ENCODE measurements around the gene MPP4.

MPP4 gene

GRCh38 chr2:201639205-201639604 is 59.2 kb downstream of the MPP4 start:
- WGBS (ENCODE audit: insufficient coverage), result 100% methylated on average over 3 of the region's 3 CpGs
- H3K4me3 ChIP-seq (ENCODE audit: control insufficient read depth in 1 of 7, extremely low read depth in 1 of 7, insufficient read depth in 4 of 7, low read depth in 2 of 7, low read length in 6 of 7), result no peak overlapping the region
- POLR2A ChIA-PET, result no interaction called here
- no peak for DNase-seq
- H3K4me1 ChIP-seq (ENCODE audit: control extremely low read depth in 1 of 4, control insufficient read depth in 4 of 4, insufficient read depth in 4 of 4, low read length in 3 of 4), result peaks cover 0 to 17% (median 8%) of the 10 kb centered on the region in 4 experiments
- no peaks in the 10 kb centered on the region for H3K9me3 ChIP-seq (ENCODE audit: control extremely low read depth in 1 of 5, control insufficient read depth in 4 of 5, insufficient read depth in 2 of 5, low read depth in 1 of 5, low read length in 4 of 5)
- no peak overlapping the region for H3K27ac ChIP-seq (ENCODE audit: insufficient read depth in 1 of 2, low read depth in 1 of 2, low read length in 2 of 2, poor library complexity in 1 of 2, severe bottlenecking in 2 of 2)
- H3K36me3 ChIP-seq (ENCODE audit: control insufficient read depth in 4 of 4, insufficient read depth in 4 of 4, low read length in 3 of 4), result peaks cover 4 to 17% (median 11%) of the 10 kb centered on the region in 4 experiments
- H3K27me3 ChIP-seq (replicated peaks in 2 of 5; ENCODE audit: control insufficient read depth in 4 of 5, insufficient read depth in 5 of 5, low read length in 4 of 5), result no peaks in the 10 kb centered on the region
- CTCF ChIA-PET, result interaction anchor here (1.6 kb wide), 1 partner anchor 17 kb away, joined by 4 read pairs; no protein-coding TSS in a partner anchor

- ChIA-PET POLR2A (no interaction called here), CTCF (no interaction called here)
- H3K27ac ChIP-seq (ENCODE audit: insufficient read depth in 1 of 2, low read depth in 1 of 2, low read length in 2 of 2, poor library complexity in 1 of 2, severe bottlenecking in 2 of 2), result no peak overlapping the region
- H3K9me3 ChIP-seq (ENCODE audit: control extremely low read depth in 1 of 5, control insufficient read depth in 4 of 5, insufficient read depth in 2 of 5, low read depth in 1 of 5, low read length in 4 of 5), result no peaks in the 10 kb centered on the region
- no peak for DNase-seq
- peaks cover 0 to 12% (median 4%) of the 10 kb centered on the region in 4 experiments for H3K4me1 ChIP-seq (ENCODE audit: control extremely low read depth in 1 of 4, control insufficient read depth in 4 of 4, insufficient read depth in 4 of 4, low read length in 3 of 4)
- H3K36me3 ChIP-seq (ENCODE audit: control insufficient read depth in 4 of 4, insufficient read depth in 4 of 4, low read length in 3 of 4), result peaks cover 7 to 23% (median 18%) of the 10 kb centered on the region in 4 experiments
- WGBS (ENCODE audit: insufficient coverage), result 83% methylated on average over 4 of the region's 4 CpGs
- H3K4me3 ChIP-seq (ENCODE audit: control insufficient read depth in 1 of 7, extremely low read depth in 1 of 7, insufficient read depth in 4 of 7, low read depth in 2 of 7, low read length in 6 of 7), result no peak overlapping the region
- H3K27me3 ChIP-seq (replicated peaks in 2 of 5; ENCODE audit: control insufficient read depth in 4 of 5, insufficient read depth in 5 of 5, low read length in 4 of 5), result no peaks in the 10 kb centered on the region
These were observed 60.1 kb downstream of the MPP4 start for GRCh38 chr2:201638326-201638725.

- Histone ChIP-seq H3K27ac (ENCODE audit: insufficient read depth in 1 of 2, low read depth in 1 of 2, low read length in 2 of 2, poor library complexity in 1 of 2, severe bottlenecking in 2 of 2) (no peak overlapping the region), H3K4me3 (ENCODE audit: control insufficient read depth in 1 of 7, extremely low read depth in 1 of 7, insufficient read depth in 4 of 7, low read depth in 2 of 7, low read length in 6 of 7) (no peak overlapping the region), H3K27me3 (replicated peaks in 2 of 5; ENCODE audit: control insufficient read depth in 4 of 5, insufficient read depth in 5 of 5, low read length in 4 of 5) (no peaks in the 10 kb centered on the region), H3K9me3 (ENCODE audit: control extremely low read depth in 1 of 5, control insufficient read depth in 4 of 5, insufficient read depth in 2 of 5, low read depth in 1 of 5, low read length in 4 of 5) (no peaks in the 10 kb centered on the region), H3K36me3 (ENCODE audit: control insufficient read depth in 4 of 4, insufficient read depth in 4 of 4, low read length in 3 of 4) (peaks cover 10 to 46% (median 31%) of the 10 kb centered on the region in 4 experiments), H3K4me1 (ENCODE audit: control extremely low read depth in 1 of 4, control insufficient read depth in 4 of 4, insufficient read depth in 4 of 4, low read length in 3 of 4) (no peaks in the 10 kb centered on the region)
- CTCF ChIA-PET, result interaction anchor here (0.9 kb wide), 1 partner anchor 9 kb away, joined by 3 read pairs; no protein-coding TSS in a partner anchor
- WGBS (ENCODE audit: insufficient coverage), result 97% methylated on average over 3 of the region's 4 CpGs
- POLR2A ChIA-PET, result no interaction called here
- DNase-seq, result no peak
These were observed 64.7 kb downstream of the MPP4 start for GRCh38 chr2:201633661-201634249.

GRCh38 chr2:201631041-201631440 is 67.4 kb downstream of the MPP4 start:
- Histone ChIP-seq H3K4me3 (ENCODE audit: control insufficient read depth in 1 of 7, extremely low read depth in 1 of 7, insufficient read depth in 4 of 7, low read depth in 2 of 7, low read length in 6 of 7) (no peak overlapping the region), H3K36me3 (ENCODE audit: control insufficient read depth in 4 of 4, insufficient read depth in 4 of 4, low read length in 3 of 4) (peaks cover 13 to 41% (median 29%) of the 10 kb centered on the region in 4 experiments), H3K4me1 (ENCODE audit: control extremely low read depth in 1 of 4, control insufficient read depth in 4 of 4, insufficient read depth in 4 of 4, low read length in 3 of 4) (no peaks in the 10 kb centered on the region), H3K27ac (ENCODE audit: insufficient read depth in 1 of 2, low read depth in 1 of 2, low read length in 2 of 2, poor library complexity in 1 of 2, severe bottlenecking in 2 of 2) (no peak overlapping the region), H3K9me3 (ENCODE audit: control extremely low read depth in 1 of 5, control insufficient read depth in 4 of 5, insufficient read depth in 2 of 5, low read depth in 1 of 5, low read length in 4 of 5) (no peaks in the 10 kb centered on the region), H3K27me3 (replicated peaks in 2 of 5; ENCODE audit: control insufficient read depth in 4 of 5, insufficient read depth in 5 of 5, low read length in 4 of 5) (no peaks in the 10 kb centered on the region)
- DNase-seq, result no peak
- ChIA-PET CTCF (interaction anchor here (1.1 kb wide), 1 partner anchor 11 kb away, joined by 3 read pairs; no protein-coding TSS in a partner anchor), POLR2A (no interaction called here)
- WGBS (ENCODE audit: insufficient coverage), result 100% methylated on average over 6 of the region's 8 CpGs

- DNase-seq, result no peak
- ChIA-PET CTCF (interaction anchor here (1.1 kb wide), 1 partner anchor 11 kb away, joined by 3 read pairs; no protein-coding TSS in a partner anchor), POLR2A (no interaction called here)
- Histone ChIP-seq H3K4me1 (ENCODE audit: control extremely low read depth in 1 of 4, control insufficient read depth in 4 of 4, insufficient read depth in 4 of 4, low read length in 3 of 4) (no peaks in the 10 kb centered on the region), H3K9me3 (ENCODE audit: control extremely low read depth in 1 of 5, control insufficient read depth in 4 of 5, insufficient read depth in 2 of 5, low read depth in 1 of 5, low read length in 4 of 5) (no peaks in the 10 kb centered on the region), H3K4me3 (ENCODE audit: control insufficient read depth in 1 of 7, extremely low read depth in 1 of 7, insufficient read depth in 4 of 7, low read depth in 2 of 7, low read length in 6 of 7) (no peak overlapping the region), H3K27ac (ENCODE audit: insufficient read depth in 1 of 2, low read depth in 1 of 2, low read length in 2 of 2, poor library complexity in 1 of 2, severe bottlenecking in 2 of 2) (no peak overlapping the region), H3K27me3 (replicated peaks in 2 of 5; ENCODE audit: control insufficient read depth in 4 of 5, insufficient read depth in 5 of 5, low read length in 4 of 5) (no peaks in the 10 kb centered on the region), H3K36me3 (ENCODE audit: control insufficient read depth in 4 of 4, insufficient read depth in 4 of 4, low read length in 3 of 4) (peaks cover 13 to 40% (median 29%) of the 10 kb centered on the region in 4 experiments)
- no CpG with 5 or more reads among the region's 2 CpGs for WGBS (ENCODE audit: insufficient coverage)
These were observed 67.9 kb downstream of the MPP4 start for GRCh38 chr2:201630577-201630976.

- ChIA-PET CTCF (no interaction called here), POLR2A (no interaction called here)
- WGBS (ENCODE audit: insufficient coverage), result 100% methylated on average over 2 of the region's 2 CpGs
- no peaks in the 10 kb centered on the region for H3K27me3 ChIP-seq (replicated peaks in 2 of 5; ENCODE audit: control insufficient read depth in 4 of 5, insufficient read depth in 5 of 5, low read length in 4 of 5)
- no peaks in the 10 kb centered on the region for H3K9me3 ChIP-seq (ENCODE audit: control extremely low read depth in 1 of 5, control insufficient read depth in 4 of 5, insufficient read depth in 2 of 5, low read depth in 1 of 5, low read length in 4 of 5)
- no peaks in the 10 kb centered on the region for H3K4me1 ChIP-seq (ENCODE audit: control extremely low read depth in 1 of 4, control insufficient read depth in 4 of 4, insufficient read depth in 4 of 4, low read length in 3 of 4)
- no peak overlapping the region for H3K27ac ChIP-seq (ENCODE audit: insufficient read depth in 1 of 2, low read depth in 1 of 2, low read length in 2 of 2, poor library complexity in 1 of 2, severe bottlenecking in 2 of 2)
- no peak for DNase-seq
- peaks cover 12 to 33% (median 19%) of the 10 kb centered on the region in 4 experiments for H3K36me3 ChIP-seq (ENCODE audit: control insufficient read depth in 4 of 4, insufficient read depth in 4 of 4, low read length in 3 of 4)
- H3K4me3 ChIP-seq (ENCODE audit: control insufficient read depth in 1 of 7, extremely low read depth in 1 of 7, insufficient read depth in 4 of 7, low read depth in 2 of 7, low read length in 6 of 7), result no peak overlapping the region
These were observed 69.9 kb downstream of the MPP4 start for GRCh38 chr2:201628545-201628944.

- CTCF ChIA-PET, result interaction anchor here (1.2 kb wide), 1 partner anchor 18 kb away, joined by 4 read pairs; no protein-coding TSS in a partner anchor
- Histone ChIP-seq H3K9me3 (ENCODE audit: control extremely low read depth in 1 of 5, control insufficient read depth in 4 of 5, insufficient read depth in 2 of 5, low read depth in 1 of 5, low read length in 4 of 5) (no peaks in the 10 kb centered on the region), H3K36me3 (ENCODE audit: control insufficient read depth in 4 of 4, insufficient read depth in 4 of 4, low read length in 3 of 4) (peaks cover 0 to 10% (median 4%) of the 10 kb centered on the region in 4 experiments), H3K4me1 (ENCODE audit: control extremely low read depth in 1 of 4, control insufficient read depth in 4 of 4, insufficient read depth in 4 of 4, low read length in 3 of 4) (peaks cover 0 to 7% (median 0%) of the 10 kb centered on the region in 4 experiments), H3K27me3 (replicated peaks in 2 of 5; ENCODE audit: control insufficient read depth in 4 of 5, insufficient read depth in 5 of 5, low read length in 4 of 5) (no peaks in the 10 kb centered on the region), H3K27ac (ENCODE audit: insufficient read depth in 1 of 2, low read depth in 1 of 2, low read length in 2 of 2, poor library complexity in 1 of 2, severe bottlenecking in 2 of 2) (no peak overlapping the region), H3K4me3 (ENCODE audit: control insufficient read depth in 1 of 7, extremely low read depth in 1 of 7, insufficient read depth in 4 of 7, low read depth in 2 of 7, low read length in 6 of 7) (no peak overlapping the region)
- POLR2A ChIA-PET, result no interaction called here
- 92% methylated on average over 5 of the region's 5 CpGs for WGBS (ENCODE audit: insufficient coverage)
- DNase-seq, result no peak
These were observed 76.0 kb downstream of the MPP4 start for GRCh38 chr2:201622306-201622970.

Measured in common myeloid progenitor, CD34-positive (primary cell).